Spleen (tissue), 11 donors: ENCODE measurements around the gene GRIK2. TPM values are rescaled to one million over a fixed set of nuclear protein-coding genes. Genes with fewer than 3 reads are reported as not detected.

Source experiments
- DNase-seq: peaks from one replicate; pipeline ENCODE4 v3.0.0-alpha.2; 2020
- H3K27ac ChIP-seq, 8 donors: fragments of 200-600 bp; sonication (generic) in 7 of 8; 1 replicate in 4 of 8; 2 replicates in 4 of 8; pipeline versions ENCODE4 v1.5.0 to v1.8.0; 2016 to 2021; ENCODE audit warnings: inconsistent platforms in 4 of 8, mild to moderate bottlenecking in 4 of 8, moderate library complexity in 1 of 8
- H3K27me3 ChIP-seq, 7 donors: fragments of 200-600 bp; sonication (generic) in 6 of 7; replicated peaks in 1 of 7; 1 replicate in 4 of 7; 2 replicates in 3 of 7; pipeline versions ENCODE4 v1.5.0 to v1.8.0; 2016 to 2021; ENCODE audit warnings: inconsistent platforms in 3 of 7, mild to moderate bottlenecking in 1 of 7
- H3K36me3 ChIP-seq, 6 donors: fragments of 200-600 bp; sonication (generic) in 5 of 6; 1 replicate in 4 of 6; 2 replicates in 2 of 6; pipeline versions ENCODE4 v1.5.0 to v1.8.0; 2016 to 2021; ENCODE audit warnings: inconsistent platforms in 2 of 6
- H3K4me1 ChIP-seq, 6 donors: fragments of 200-600 bp; sonication (generic) in 5 of 6; 1 replicate in 3 of 6; 2 replicates in 3 of 6; pipeline versions ENCODE4 v1.5.0 to v1.8.0; 2016 to 2021; ENCODE audit warnings: inconsistent platforms in 3 of 6
- H3K4me3 ChIP-seq, 8 donors: fragments of 200-600 bp; sonication (generic) in 7 of 8; 1 replicate in 4 of 8; 2 replicates in 4 of 8; pipeline versions ENCODE4 v1.5.0 to v1.8.0; 2016 to 2021; ENCODE audit warnings: inconsistent platforms in 4 of 8, mild to moderate bottlenecking in 4 of 8, moderate library complexity in 2 of 8
- H3K9me3 ChIP-seq, 8 donors: fragments of 200-600 bp; sonication (generic) in 7 of 8; 1 replicate in 4 of 8; 2 replicates in 4 of 8; pipeline versions ENCODE4 v1.5.0 to v1.8.0; 2016 to 2021; ENCODE audit warnings: inconsistent platforms in 4 of 8
- POLR2A ChIP-seq, 3 donors: fragments of 450-650 bp; IDR thresholded peaks; one replicate each; pipeline ENCODE4 v1.5.1; 2017; ENCODE audit warnings: antibody characterized with exemption in 3 of 3, mild to moderate bottlenecking in 1 of 3
- POLR2AphosphoS5 ChIP-seq, 3 donors: sonication (generic); formaldehyde crosslinking; IDR thresholded peaks; one replicate each; pipeline ENCODE4 v1.5.1; 2017; ENCODE audit warnings: antibody characterized with exemption in 3 of 3
- WGBS, 5 donors: extraction: QIAGEN DNeasy Blood & Tissue Kit in 3 of 5; methylation state at CpG; one replicate each; pipeline versions ENCODE4 v1.1.5 to v1.1.7; 2013 to 2018; 5-methylcytosine and 5-hydroxymethylcytosine counted together
- intact Hi-C: fragments of 100-400 bp; cut with DNase I; formaldehyde crosslinking; loops from one replicate; pipeline ENCODE4 v1.15.0; 2023; ENCODE audit warnings: low total_unique reads
- polyA plus RNA-seq, 3 donors: library from polyadenylated mRNA; stranded (reverse); fragments of 200-250 nt; gene quantifications; one replicate each; pipeline ENCODE4 v1.2.1, GENCODE V29; 2013
- total RNA-seq, 7 donors: library from RNA; depleted of rRNA in 3 of 7; stranded (reverse); fragments of >200 nt in 3 of 7; fragmentation: NEBNext Ultra II Directional in 4 of 7; extraction: Animal tissue kit (Norgen Biotek cat#: 25700) in 4 of 7; gene quantifications; one replicate each; pipeline versions ENCODE4 v1.1.0 to v1.2.1, GENCODE V29; 2016 to 2021
- TF ChIP-seq, protein P1 (sequence below), 11 experiments: fragments of 200-600 bp in 7 of 11; fragments of 450-650 bp in 4 of 11; sonication (generic) in 4 of 11; IDR thresholded peaks in 8 of 11; conservative IDR thresholded peaks in 3 of 11; 1 replicate in 7 of 11; 2 replicates in 4 of 11; pipeline versions ENCODE4 v1.4.0 to v1.8.0; 2016 to 2021; ENCODE audit warnings: antibody characterized with exemption in 11 of 11, inconsistent platforms in 4 of 11, mild to moderate bottlenecking in 1 of 11
- donor health status: healthy with polysubstance abuse.
- donor health status: DM: no; HTN: no; CAD: no; lungs with moderate emphysema.
- donor health status: DM: no; HTN: no; CAD: no.
- donor health status: Bipolar disorder and iron deficiency.
- donor health status: healthy.
- donor health status: DM: no; HTN: no; CAD: no.
- donor health status: DM: yes; HTN: yes; CAD: no.

The GRIK2 gene
- total and polyA plus RNA-seq, 10 donors: 0.07 to 2.7 (median 0.89) TPM

DNA sequence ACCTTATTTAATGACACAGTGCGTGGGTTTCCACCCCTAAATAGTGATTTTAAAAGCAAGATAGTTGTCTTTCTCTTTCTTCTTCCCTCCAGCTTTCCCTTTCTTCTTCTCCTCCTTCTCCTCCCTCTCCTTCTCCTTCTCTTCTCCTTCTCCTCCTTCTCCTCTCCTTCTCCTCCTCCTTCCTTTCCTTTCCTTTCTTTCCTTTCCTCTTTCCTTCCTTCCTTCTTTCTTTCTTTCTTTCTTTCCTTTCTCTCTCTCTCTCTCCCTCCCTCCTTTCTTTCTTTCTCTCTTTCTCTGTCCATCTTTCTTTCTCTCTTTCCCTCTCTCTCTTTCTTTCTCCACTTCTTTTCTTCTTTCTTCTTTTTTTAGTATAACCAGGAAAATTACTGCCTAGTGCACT, 670.6 kb downstream of the GRIK2 start:
- intact Hi-C loops: no loop called here
- Histone ChIP-seq H3K4me3 (no peak overlapping the region), H3K4me1 (no peaks in the 10 kb centered on the region), H3K27ac (no peak overlapping the region), H3K27me3 (no peaks in the 10 kb centered on the region), H3K9me3 (no peaks in the 10 kb centered on the region), H3K36me3 (no peaks in the 10 kb centered on the region)
- 46 to 76% (median 55%) methylated on average over 1 of the region's 1 CpG for WGBS, 5 donors
- DNase-seq: no peak
- TF ChIP-seq POLR2A (IDR thresholded peaks at IDR 0.05) (no peak), POLR2AphosphoS5 (IDR thresholded peaks at IDR 0.05) (no peak)
- TF ChIP-seq, protein P1, sequence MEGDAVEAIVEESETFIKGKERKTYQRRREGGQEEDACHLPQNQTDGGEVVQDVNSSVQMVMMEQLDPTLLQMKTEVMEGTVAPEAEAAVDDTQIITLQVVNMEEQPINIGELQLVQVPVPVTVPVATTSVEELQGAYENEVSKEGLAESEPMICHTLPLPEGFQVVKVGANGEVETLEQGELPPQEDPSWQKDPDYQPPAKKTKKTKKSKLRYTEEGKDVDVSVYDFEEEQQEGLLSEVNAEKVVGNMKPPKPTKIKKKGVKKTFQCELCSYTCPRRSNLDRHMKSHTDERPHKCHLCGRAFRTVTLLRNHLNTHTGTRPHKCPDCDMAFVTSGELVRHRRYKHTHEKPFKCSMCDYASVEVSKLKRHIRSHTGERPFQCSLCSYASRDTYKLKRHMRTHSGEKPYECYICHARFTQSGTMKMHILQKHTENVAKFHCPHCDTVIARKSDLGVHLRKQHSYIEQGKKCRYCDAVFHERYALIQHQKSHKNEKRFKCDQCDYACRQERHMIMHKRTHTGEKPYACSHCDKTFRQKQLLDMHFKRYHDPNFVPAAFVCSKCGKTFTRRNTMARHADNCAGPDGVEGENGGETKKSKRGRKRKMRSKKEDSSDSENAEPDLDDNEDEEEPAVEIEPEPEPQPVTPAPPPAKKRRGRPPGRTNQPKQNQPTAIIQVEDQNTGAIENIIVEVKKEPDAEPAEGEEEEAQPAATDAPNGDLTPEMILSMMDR (IDR thresholded peaks at IDR 0.05 in 8 of 11, conservative IDR thresholded peaks at IDR 0.05 in 3 of 11): no peak

DNA sequence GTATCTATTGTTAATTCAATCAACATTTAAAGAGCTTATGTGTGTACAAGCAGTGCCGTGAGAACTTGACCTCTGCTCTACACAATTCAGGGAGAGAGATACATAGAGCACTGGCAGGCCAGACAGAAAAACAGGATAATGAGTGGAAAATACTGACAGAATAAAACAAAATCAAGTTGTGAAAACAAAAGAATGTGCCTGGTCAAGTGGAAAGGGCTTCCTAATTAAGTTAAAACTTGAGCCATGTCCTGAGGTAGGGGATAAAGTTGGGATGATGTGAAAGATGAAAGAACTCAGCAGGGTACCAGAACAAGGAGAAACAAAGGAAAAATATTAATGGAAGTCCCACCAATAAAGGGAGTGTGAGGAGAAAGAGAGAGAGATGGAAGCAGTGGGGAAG, 672.8 kb downstream of the GRIK2 start:
- intact Hi-C loops: no loop called here
- H3K36me3 ChIP-seq: no peaks in the 10 kb centered on the region
- H3K27me3 ChIP-seq: no peaks in the 10 kb centered on the region
- WGBS, 5 donors: 61 to 77% (median 73%) methylated on average over 1 of the region's 1 CpG
- no peak overlapping the region for H3K27ac ChIP-seq
- DNase-seq: no peak
- H3K4me3 ChIP-seq: no peak overlapping the region
- TF ChIP-seq, protein P1 (IDR thresholded peaks at IDR 0.05 in 8 of 11, conservative IDR thresholded peaks at IDR 0.05 in 3 of 11): no peak
- TF ChIP-seq POLR2A (IDR thresholded peaks at IDR 0.05): no peak
- TF ChIP-seq POLR2AphosphoS5 (IDR thresholded peaks at IDR 0.05): no peak
- H3K4me1 ChIP-seq: no peaks in the 10 kb centered on the region
- H3K9me3 ChIP-seq: no peaks in the 10 kb centered on the region

DNA sequence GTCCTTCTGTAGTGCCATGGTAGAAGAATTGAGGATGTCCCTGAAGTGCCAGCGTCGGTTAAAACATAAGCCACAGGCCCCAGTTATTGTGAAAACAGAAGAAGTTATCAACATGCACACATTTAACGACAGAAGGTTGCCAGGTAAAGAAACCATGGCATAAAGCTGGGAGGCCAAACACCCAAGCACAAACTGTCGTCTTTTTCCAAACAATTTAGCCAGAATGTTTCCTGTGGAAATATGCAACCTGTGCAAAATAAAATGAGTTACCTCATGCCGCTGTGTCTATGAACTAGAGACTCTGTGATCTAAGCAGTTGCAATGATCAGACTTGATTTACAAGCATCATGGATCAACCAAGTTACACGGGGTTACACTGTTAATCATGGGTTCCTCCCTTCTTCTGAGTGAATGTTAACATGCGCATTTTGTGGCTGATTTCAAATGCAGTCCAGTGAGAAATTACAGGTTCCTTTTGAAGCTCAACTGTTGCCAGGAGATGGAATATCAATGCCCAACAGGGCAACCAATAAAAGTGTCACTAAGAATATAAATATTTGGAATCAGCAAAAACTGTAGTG, 674.9 kb downstream of the GRIK2 start:
- Histone ChIP-seq H3K4me3 (no peak overlapping the region), H3K36me3 (no peaks in the 10 kb centered on the region), H3K9me3 (no peaks in the 10 kb centered on the region), H3K27ac (no peak overlapping the region), H3K27me3 (no peaks in the 10 kb centered on the region), H3K4me1 (no peaks in the 10 kb centered on the region)
- no peak for DNase-seq
- WGBS, 5 donors: 74 to 82% (median 79%) methylated on average over 7 of the region's 7 CpGs
- intact Hi-C loops: no loop called here
- TF ChIP-seq, protein P1 (IDR thresholded peaks at IDR 0.05 in 8 of 11, conservative IDR thresholded peaks at IDR 0.05 in 3 of 11): no peak
- TF ChIP-seq POLR2A (IDR thresholded peaks at IDR 0.05): no peak
- no peak for TF ChIP-seq POLR2AphosphoS5 (IDR thresholded peaks at IDR 0.05)

DNA sequence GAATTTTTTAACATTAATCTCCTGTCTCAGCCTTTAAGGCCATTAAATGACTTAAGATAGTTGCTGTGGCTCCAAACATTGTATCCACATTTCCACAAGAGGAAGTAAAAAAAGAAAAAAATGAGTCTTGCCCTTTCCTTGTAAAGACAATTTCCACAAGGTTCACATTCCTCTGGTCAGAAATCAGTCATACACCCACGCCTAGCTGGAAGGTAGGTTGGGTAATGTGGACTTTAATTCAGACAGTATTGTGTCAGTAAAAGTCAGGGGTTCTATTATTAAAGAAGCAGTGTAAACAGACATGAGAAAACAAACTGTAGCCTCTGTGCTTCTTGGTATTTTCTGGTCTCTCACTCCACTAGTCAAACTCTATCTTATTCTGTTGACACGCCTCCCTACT, 682.0 kb downstream of the GRIK2 start:
- no peak for DNase-seq
- Histone ChIP-seq H3K4me1 (no peaks in the 10 kb centered on the region), H3K4me3 (no peak overlapping the region), H3K9me3 (peaks cover 0 to 22% (median 0%) of the 10 kb centered on the region in 8 donors), H3K27ac (no peak overlapping the region), H3K36me3 (no peaks in the 10 kb centered on the region), H3K27me3 (no peaks in the 10 kb centered on the region)
- 51 to 69% (median 57%) methylated on average over 2 of the region's 2 CpGs for WGBS, 5 donors
- intact Hi-C loops: no loop called here
- TF ChIP-seq POLR2AphosphoS5 (IDR thresholded peaks at IDR 0.05) (no peak), POLR2A (IDR thresholded peaks at IDR 0.05) (no peak)
- TF ChIP-seq, protein P1 (IDR thresholded peaks at IDR 0.05 in 8 of 11, conservative IDR thresholded peaks at IDR 0.05 in 3 of 11): no peak
